ENCODE results near the gene ANAPC2.

ANAPC2 gene

GRCh38 chr9:137217276-137218211, 29.2 kb upstream of the ANAPC2 start:
- in situ Hi-C loops (cut with MboI; ENCODE audit: low sequenced_read_pairs): loop anchor here (25.0 kb wide), 1 partner anchor 430 kb away; the partner anchor contains the start of genes CCDC183 and TMEM141

DNA sequence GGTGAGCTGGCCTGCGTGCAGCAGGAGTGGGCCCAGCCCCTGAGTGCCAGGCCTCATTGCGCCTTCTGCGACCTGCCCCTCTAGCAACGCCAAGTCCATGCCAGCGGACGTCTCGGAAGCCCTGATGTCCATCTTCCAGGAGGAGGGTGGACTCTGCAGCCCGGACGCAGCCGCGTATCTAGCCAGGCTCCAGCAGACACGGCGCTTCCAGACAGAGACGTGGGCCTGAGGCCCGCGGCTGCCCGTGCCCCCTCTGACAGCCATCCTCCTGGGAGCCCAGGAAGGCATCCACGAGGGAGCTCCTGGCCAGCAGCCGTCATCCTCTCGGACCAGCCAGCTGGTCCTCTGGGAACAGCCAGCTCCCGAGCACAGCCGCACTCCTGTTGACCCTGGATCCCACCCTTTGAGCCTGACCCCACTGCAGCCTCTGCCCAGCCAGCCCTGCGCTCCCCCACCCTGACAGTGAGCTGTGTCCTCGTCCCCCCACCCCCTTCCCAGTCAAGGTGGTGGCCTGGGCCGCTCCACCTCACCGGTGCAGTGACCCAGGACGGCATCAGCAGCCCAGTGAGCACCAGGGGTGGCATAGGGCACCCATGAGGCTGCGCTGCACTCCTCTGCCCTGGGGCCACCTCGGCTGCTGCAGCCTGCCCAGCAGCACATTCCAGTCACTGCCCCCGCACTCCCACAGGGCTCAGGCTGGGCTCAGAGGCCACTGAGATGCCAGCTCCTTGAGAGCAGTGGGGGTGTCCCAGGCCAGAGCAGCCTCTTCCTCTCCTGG, 28.0 kb upstream of the ANAPC2 start:
- in situ Hi-C loops (cut with MboI; ENCODE audit: low sequenced_read_pairs): loop anchor here (25.0 kb wide), 1 partner anchor 429 kb away; the partner anchor contains the start of genes CCDC183 and TMEM141

GRCh38 chr9:137215196-137215986, 27.0 kb upstream of the ANAPC2 start:
- in situ Hi-C loops (cut with MboI; ENCODE audit: low sequenced_read_pairs): loop anchor here (25.0 kb wide), 1 partner anchor 428 kb away; the partner anchor contains the start of genes CCDC183 and TMEM141

DNA sequence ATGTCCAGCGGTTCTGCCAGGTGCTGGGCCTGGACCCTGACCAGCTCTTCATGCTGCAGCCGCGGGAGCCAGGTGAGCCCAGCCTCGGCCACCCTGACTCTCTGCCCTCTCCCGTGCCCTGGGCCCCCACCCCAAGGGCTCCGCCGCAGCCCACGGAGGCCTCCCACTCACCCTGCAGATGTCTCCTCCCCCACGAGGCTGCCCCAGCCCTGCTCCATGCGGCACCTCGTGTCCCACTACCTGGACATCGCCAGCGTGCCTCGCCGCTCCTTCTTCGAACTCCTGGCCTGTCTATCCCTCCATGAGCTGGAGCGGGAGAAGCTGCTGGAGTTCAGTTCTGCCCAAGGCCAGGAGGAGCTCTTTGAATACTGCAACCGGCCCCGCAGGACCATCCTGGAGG, 26.3 kb upstream of the ANAPC2 start:
- in situ Hi-C loops (cut with MboI; ENCODE audit: low sequenced_read_pairs): loop anchor here (25.0 kb wide), 1 partner anchor 427 kb away; the partner anchor contains the start of genes CCDC183 and TMEM141

GRCh38 chr9:137213160-137214060, 25.1 kb upstream of the ANAPC2 start:
- in situ Hi-C loops (cut with MboI; ENCODE audit: low sequenced_read_pairs): loop anchor here (25.0 kb wide), 1 partner anchor 426 kb away; the partner anchor contains the start of genes CCDC183 and TMEM141

- in situ Hi-C loops (cut with MboI; ENCODE audit: low sequenced_read_pairs): loop anchor here (25.0 kb wide), 1 partner anchor 425 kb away; the partner anchor contains the start of genes CCDC183 and TMEM141
Measured at GRCh38 chr9:137212520-137212919, 24.2 kb upstream of the ANAPC2 start.

GRCh38 chr9:137211532-137211931, 23.2 kb upstream of the ANAPC2 start:
- in situ Hi-C loops (cut with MboI; ENCODE audit: low sequenced_read_pairs): loop anchor here (25.0 kb wide), 1 partner anchor 424 kb away; the partner anchor contains the start of genes CCDC183 and TMEM141

DNA sequence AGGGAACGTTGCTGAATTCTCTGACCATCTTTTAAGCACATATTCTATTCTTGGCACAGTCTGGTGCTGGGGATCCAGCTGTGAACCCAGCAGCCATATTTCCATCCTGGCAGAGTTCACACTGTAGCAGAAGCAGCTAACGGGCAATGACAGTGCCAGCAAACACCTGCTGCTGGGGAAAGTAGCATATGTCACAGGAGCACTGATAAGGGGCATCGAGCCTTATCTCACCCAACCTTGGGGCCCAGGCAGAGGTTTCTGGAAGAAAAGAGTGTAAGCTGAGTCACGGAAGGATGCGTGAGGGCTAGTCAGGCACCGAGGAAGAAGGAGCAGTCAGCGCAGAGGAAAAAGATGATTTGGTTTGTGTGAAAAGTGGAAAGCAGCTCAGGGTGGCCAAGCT, 18.2 kb upstream of the ANAPC2 start:
- in situ Hi-C loops (cut with MboI; ENCODE audit: low sequenced_read_pairs): loop anchor here (25.0 kb wide), 1 partner anchor 419 kb away; the partner anchor contains the start of genes CCDC183 and TMEM141

GRCh38 chr9:137205126-137206069, 17.0 kb upstream of the ANAPC2 start, which contains the start of the genes NDOR1 and TMEM203:
TSS of gene NDOR1 (plus strand) at chr9:137205700. CDS start at chr9:137205778, 78 bp downstream.
TSS of gene TMEM203 (minus strand) at chr9:137205648. CDS start at chr9:137205414, 234 bp downstream.
- in situ Hi-C loops (cut with MboI; ENCODE audit: low sequenced_read_pairs): loop anchor here (25.0 kb wide), 1 partner anchor 418 kb away; the partner anchor contains the start of genes CCDC183 and TMEM141

GRCh38 chr9:137204731-137205125, 16.4 kb upstream of the ANAPC2 start:
- in situ Hi-C loops (cut with MboI; ENCODE audit: low sequenced_read_pairs): loop anchor here (25.0 kb wide), 1 partner anchor 417 kb away; the partner anchor contains the start of genes CCDC183 and TMEM141

DNA sequence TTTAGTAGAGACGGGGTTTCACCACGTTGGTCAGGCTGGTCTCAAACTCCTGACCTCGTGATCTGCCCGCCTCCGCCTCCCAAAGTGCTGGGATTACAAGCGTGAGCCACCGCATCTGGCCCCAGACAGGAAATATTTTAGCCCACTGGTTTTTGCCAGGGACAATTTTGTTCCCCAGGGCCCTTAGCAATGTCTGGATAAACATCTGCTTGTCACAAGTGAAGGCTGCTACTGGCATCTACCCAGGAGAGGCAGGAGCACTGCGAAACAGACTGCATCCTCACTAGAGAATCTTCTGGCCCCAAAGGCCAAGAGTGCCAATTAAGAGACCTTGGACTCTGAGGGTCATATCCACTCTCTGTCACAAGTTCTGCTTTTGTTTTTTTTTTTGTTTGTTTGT, 14.6 kb upstream of the ANAPC2 start:
- in situ Hi-C loops (cut with MboI; ENCODE audit: low sequenced_read_pairs): loop anchor here (25.0 kb wide), 1 partner anchor 416 kb away; the partner anchor contains the start of genes CCDC183 and TMEM141

DNA sequence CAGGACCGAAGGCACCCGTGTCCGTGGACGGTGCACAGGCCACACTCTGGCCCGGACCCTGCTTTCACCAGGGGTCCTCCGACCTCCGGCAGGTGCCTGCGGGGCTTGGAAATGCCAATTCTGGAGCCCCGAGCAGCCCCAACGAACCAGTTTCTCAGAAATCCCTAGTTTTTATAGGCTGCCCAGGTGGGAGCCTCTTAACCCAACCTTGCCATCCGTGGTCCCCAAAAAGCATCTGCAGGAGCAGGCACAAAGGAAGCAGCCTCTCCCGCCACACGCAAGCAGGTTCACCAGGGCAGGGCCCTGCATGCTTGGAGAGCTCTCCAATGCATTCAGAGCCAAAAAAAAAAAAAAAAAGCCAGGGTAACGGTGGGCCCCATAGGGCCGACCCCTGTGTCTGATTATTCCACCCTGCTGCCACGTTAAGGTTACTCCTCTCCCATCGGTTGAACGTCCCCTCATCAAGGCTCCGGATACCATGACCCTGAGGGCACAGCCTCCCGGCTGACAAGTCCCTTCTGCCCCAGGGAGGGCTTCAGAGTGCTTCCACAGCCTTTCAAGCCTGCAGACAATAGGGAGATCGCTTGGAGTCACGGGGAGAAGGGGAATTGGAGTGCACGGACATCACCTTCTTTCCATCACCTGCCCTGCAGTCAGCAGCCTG, 13.0 kb upstream of the ANAPC2 start:
- in situ Hi-C loops (cut with MboI; ENCODE audit: low sequenced_read_pairs): loop anchor here (25.0 kb wide), 1 partner anchor 414 kb away; the partner anchor contains the start of genes CCDC183 and TMEM141

DNA sequence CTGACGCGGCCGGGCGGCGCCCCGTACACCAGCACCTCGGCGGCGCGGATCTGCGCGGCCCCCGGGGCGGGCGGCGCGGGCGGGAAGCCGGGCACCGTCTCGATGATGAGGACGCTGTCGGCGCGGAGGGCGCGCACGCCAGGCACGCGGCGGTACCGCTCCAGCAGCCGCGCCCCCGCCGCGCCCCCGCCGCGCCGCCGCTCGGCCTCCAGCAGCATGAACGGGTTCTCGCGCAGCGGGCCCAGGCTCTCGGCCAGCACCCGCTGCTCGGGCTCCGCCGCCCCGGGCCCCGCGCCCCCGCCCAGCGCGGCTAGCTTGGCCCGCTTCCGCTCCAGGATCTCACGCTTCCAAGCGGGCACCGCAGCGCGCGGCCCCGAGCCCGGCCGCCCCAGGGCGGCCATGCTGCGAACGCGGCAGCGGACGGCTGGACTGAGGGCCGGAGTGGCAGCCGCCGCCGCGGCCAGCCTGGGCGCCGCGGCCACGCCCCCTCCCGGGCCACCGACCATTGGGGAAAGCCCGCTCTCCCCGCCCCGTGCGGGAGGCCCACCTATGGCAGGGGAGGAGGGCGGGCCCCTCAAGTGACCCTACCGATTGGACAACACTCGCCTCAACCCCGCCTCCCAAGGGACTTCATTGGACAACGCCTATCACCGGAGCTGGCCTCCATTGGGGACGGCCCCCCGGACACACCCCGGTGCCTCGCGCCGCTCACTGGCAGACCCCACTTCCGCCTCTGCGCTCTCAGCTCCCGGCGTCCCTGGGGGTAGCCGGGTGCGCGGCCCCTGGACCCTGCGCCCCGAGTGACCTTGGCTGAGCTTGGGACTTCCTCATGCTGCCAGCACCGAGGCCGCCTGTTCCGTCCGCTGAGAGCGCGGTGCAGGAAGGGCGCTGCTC, 12.2 kb upstream of the ANAPC2 start, which contains the start of gene TPRN:
TPRN (minus strand) TSS at position 431 of the 894 bp plus-strand sequence; CDS start at position 401, 30 bp downstream.
- in situ Hi-C loops (cut with MboI; ENCODE audit: low sequenced_read_pairs): loop anchor here (25.0 kb wide), 1 partner anchor 413 kb away; the partner anchor contains the start of genes CCDC183 and TMEM141

DNA sequence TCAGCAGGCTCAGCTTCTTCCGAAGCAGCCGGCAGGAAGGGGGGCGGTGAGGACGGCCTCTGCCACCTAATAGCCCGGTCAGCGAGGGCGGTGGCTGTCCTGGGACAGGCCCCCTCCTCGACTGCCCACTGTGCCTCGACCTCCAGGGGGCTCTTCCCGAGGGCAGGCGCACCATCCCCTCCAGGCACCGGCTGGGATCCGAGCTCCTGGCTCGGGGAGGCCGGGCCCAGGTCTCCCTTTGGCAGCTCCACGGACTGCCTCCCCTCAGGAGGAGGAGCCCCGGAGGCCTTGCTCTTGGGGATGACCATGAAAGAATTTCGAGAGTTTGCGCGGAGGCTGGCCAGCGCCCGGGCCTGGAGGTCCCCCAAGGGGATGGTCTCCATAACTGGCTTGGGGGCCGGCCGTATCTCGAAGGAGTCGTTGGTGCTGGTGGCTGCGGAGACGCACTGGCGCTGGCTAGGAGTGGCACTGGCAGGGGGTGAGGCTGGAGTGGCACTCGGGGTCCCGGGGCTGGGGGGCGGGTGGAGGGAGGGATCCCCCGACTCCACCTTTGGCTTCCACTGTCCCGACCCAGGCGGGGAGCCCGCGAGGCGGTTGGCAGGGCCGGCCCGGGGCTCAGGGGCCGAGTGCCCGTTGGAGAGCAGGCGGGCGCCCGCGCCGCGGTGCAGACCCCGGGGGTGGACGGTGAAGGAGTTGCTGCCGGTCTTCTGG, 11.2 kb upstream of the ANAPC2 start:
- in situ Hi-C loops (cut with MboI; ENCODE audit: low sequenced_read_pairs): loop anchor here (25.0 kb wide), 1 partner anchor 412 kb away; the partner anchor contains the start of genes CCDC183 and TMEM141

- in situ Hi-C loops (cut with MboI; ENCODE audit: low sequenced_read_pairs): no loop called here
Measured at GRCh38 chr9:137198902-137199283, 10.5 kb upstream of the ANAPC2 start.
